ENCODE data around the gene OVOL2.

OVOL2 gene

GRCh38 chr20:18012901-18013300 is 44.8 kb downstream of the OVOL2 start:
- no peak for DNase-seq (ENCODE audit: low spot score)

DNA sequence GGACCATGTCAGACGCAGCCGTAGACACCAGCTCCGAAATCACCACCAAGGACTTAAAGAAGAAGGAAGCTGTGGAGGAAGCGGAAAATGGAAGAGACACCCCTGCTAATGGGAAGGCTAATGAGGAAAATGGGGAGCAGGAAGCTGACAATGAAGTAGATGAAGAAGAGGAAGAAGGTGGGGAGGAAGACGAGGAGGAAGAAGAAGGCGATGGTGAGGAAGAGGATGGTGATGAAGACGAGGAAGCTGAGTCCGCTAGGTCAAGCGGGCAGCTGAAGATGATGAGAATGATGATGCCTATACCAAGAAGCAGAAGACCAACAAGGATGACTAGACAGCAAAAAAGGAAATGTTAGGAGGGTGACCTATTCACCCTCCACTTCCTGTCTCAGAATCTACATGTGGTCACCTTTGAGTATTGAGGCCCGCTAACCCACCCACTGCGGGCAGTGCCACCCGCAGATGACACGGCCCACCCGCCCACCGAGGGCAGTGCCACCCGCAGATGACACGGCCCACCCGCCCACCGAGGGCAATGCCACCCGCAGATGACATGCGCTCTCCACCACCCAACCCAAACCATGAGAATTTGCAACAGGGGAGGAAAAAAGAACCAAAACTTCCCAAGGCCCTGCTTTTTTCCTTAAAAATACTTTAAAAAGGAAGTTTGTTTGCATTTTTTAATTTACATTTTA is 45.6 kb downstream of the OVOL2 start:
- no peak for DNase-seq (ENCODE audit: low spot score)

- peak; percentile 56 for DNase-seq (ENCODE audit: low spot score)
Observed at GRCh38 chr20:18011482-18011881, 46.2 kb downstream of the OVOL2 start.

DNA sequence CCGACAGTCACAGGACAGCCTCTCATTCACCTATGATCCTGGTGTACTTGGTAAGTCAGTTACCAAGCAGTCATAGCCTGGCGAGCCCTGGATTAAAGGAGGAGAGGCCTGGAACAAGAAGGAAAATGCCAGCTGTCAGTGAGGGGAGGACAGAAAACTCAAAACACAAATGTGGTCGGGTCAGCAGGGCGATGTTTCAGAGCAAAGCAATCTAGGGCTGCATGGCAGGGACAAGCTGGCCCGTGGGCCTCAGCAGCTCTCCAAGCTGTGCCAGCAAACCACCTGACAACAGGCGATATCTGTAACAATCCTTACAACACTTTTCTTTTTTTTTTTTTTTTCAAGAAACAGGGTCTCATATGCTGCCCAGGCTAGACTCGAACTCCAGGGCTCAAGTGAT is 48.6 kb downstream of the OVOL2 start:
- DNase-seq (ENCODE audit: low spot score), result no peak

DNA sequence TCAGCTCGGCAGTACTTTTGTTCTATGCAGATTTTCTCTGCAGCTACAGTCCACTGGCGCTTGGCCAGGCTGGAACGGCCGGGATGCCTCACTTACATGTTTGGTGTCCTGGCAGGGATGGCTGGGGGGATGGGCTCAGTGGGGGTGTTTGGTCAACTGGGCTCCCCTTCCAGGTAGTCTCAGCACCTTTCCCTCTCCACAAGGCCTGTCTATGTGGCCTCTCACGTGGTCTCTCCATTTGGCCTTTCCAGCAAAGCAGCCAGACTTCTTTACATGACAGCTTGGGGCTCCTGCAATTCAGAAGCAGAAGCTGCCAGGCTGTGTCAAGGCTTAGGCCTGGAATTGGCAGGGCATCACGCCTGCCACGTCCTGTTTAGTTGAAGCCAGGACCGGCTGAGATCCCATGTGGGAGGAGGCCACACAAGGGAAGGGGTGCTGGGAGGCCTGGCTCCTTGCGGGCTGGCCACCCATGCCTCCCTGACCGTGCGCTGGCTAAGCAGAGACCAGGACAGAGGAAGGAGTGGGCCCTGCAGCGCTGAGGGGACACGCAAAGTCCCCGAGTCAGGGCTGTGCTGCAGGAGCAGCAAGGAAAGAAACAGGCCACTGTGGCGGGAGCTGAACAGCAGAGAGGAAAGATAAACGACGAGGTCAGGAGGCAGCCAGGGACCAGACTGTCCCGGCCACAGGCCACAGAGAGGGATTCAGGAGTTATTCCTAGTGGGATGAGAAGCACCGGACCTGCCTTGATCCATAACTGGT is 50.0 kb downstream of the OVOL2 start:
- DNase-seq (ENCODE audit: low spot score), result no peak

DNA sequence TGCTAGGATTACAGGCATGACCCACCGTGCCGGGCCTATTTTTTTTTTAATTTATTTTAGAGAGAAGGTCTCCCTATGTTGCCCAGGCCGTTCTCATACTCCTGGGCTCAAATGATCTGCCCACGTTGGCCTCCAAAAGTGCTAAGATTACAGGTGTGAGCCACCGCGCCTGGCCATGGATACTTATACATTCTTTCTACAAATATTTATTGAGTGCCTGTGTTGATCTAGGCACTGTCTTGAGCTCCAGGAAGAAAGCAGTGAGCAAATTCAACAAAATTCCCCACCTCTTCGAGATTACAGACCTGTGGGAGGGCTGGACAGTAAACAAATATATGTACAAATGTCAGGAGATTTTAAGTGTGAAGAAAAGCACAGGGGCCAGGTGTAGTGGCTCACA is 51.0 kb downstream of the OVOL2 start:
- DNase-seq (ENCODE audit: low spot score), result no peak

DNA sequence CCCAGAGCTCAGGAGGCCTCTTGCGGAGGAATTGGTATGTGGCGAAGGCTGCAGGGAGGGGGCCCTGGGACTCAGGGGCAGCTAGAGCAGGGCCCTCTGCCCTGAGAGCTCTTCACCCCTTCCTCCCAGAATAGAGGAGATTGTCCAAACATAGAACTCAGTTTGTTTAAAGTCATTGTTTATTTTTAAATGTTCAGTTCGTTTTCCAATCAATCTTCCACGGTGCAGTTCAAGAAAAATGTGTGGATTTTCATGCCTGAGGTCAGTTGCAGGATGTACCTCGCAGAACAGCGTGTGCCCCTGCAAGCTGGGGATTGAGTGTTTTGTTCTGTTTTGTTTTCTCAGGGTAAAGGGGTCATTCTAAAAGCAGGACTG is 51.7 kb downstream of the OVOL2 start:
- DNase-seq (ENCODE audit: low spot score), result no peak

DNA sequence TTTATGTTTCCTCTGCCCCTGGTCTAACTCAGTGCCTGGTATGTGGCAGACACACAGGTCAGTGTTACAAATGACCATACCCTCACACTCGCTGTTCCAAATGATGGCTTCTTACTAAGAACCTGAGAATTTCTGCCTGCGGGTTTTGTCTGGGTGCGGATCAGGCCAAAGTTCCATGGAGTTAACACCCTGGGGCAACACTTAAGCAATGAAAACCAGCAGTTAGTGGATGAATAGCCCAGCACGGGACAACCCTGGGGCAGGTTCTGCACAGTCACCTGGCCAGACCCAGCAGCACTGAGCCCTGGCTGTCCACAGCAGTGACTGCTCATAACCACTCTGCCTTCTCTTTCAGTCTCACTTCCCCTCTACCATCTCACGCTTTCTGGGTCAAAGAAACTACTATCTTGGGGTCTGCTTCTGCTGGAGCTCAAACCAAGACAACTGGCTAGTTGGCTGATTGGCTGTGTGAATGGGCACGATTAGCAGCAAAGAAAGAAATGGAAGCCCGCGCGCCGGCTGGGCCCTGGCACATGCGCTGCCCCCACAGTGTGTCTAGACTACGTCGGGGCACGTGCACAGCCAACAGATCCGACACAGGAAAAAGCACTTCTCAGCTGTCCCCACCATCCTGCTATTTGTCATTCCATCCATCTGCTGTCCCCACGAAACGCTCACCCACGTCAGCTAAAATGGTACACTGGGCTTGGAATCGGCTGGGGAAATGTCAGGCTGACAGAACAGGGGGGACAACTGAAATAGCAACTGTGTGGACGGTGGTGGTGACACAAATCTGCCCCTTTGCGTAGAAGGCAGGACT is 52.3 kb downstream of the OVOL2 start:
- DNase-seq (ENCODE audit: low spot score), result peak; percentile 90

- DNase-seq (ENCODE audit: low spot score), result no peak
Observed at GRCh38 chr20:18004384-18005031, 53.2 kb downstream of the OVOL2 start.

DNA sequence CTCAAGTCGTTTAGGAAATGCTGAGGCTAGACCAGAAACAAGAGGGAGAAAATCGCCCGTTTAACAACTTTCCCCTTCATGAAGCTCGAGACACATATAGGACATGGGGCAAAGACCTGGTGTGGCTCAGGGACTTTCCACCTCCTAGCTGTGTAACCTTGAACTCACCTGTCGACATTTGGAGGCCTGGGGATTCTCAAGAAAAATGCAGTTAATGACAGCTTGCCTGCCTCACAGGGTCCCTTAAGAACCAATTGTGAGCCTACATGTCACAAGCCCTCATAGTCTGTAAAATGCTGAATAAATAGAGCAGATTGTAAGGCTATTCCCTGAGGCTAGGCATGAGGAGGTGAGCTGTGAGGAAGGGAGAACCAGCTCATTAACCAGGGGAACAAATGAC is 53.8 kb downstream of the OVOL2 start:
- DNase-seq (ENCODE audit: low spot score), result no peak

DNA sequence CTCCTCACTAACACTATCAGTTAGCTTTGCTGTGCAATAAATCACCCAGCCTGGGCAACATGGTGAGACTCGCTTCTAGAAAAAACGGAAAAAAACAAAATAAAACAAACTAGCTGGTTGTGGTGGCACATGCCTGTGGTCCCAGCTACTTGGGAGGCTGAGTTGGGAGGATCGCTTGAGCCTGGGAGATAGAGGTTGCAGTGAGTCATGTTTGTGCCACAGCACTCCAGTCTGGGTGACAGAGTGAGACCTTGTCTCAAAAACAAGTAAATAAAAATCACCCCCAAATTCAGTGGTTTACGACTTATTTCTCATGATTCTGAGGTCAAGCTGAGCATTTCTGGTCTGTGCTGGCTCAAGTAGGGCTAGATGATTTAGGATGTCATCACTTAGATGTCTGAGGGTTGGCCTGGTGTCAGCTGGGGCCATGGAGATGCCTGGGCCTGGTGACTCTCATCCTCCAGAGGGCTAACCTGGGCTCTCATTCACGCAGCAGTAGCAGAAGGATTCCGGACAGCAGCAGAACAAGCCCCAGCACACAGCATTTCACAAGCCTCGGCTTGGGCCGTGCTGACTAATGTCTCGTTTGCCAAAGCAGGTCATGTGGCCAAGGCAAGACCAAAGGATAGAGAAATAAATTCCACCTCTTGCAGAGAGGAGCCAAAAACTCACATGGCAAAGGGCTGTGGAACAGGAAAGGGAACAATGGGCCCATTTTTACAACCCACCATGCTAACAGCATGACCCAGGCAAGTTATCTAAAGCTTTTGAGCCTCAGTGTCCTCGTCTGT is 56.4 kb downstream of the OVOL2 start:
- DNase-seq (ENCODE audit: low spot score), result peak; percentile 69

- no peak for DNase-seq (ENCODE audit: low spot score)
Observed at GRCh38 chr20:17999566-17999965, 58.1 kb downstream of the OVOL2 start.

DNA sequence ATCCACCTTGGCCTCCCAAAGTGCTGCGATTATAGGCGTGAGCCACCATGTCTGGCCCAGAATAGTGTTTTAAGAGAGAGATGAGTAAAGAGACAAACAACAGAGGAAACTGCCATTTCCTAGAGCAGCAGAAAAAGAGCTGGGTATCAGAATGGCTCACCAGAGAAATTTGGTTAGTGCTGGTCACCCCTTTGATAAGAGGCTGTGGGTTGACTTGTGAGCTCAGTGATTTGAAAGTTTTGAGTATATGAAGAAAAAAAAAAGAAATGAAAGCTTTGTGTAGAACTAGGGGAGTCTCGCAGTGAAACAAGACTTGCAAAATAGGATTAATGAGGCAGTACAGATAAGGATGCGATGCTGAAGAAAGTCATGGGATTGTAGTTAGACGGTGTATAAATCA is 59.3 kb downstream of the OVOL2 start:
- no peak for DNase-seq (ENCODE audit: low spot score)

DNA sequence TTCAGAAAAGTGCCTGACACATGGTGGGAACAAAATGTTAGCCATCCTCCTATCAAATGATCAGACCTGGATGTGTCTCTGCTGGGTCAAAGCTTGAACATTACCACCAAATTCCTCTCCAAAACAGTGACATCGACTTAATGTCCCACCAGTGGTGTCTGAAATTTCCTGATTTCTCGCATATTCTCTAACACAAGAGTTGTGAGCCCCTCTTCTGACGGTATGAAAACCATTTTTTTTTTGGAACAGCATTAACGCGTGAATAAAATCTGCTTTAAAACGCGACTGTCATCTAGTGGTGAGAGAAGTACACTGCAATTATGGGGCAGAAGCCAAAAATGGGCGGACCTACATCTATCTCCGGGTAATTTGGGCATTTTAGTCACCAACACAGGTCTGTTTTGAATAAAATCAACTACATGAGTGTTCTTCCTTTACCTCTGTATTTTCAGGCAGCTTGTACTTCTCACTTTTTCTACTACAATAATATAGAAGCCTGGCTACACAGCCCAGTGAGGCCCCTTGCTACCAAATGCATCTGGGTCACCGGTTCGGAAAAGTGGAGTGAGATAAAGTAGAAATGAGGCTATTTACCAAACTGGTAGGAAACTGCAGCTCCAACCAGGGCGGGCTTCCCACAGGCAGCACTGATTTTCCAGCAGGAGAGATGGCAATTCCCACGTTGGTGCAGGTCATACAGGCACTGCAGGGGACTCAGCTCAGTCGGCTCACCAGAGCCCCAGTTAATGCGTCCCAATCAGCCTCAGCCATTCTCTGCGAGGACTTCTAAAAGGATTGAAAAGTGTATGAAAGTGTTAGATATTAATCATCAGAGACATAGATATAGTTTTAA is 61.5 kb downstream of the OVOL2 start:
- peak; percentile 64 for DNase-seq (ENCODE audit: low spot score)

- DNase-seq (ENCODE audit: low spot score), result no peak
Observed at GRCh38 chr20:17993546-17993945, 64.2 kb downstream of the OVOL2 start.

DNA sequence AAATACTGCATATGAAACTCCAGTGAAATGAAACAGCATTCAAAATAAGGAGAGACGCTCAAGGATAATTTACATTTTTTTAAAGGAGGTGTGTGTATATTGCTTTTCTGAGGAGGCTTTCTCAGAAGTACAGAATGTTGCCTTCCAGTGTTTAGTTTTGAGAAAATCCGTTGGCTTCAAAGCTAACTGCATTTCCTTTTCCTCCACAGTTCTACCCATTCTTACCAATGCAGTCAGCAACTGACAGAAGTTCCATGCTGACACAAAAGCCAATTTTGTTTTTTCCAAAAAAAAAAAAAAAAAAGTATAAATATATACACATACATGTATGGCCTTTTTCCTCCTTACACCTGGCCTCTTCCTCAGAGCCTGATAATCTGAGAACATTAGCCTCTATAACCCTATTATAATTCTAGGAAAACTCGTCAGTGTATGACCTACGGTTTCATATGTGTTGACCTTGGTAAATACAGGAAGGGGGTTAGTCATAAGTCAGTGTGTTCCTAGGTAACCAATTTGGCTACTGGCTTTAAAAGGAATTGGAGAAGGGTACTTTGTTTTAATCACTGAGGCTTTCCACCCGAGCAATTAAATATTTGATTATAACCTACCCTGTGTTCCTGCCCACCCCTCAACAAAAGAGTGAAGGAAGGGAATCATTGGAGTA is 64.7 kb downstream of the OVOL2 start:
- peak; percentile 31 for DNase-seq (ENCODE audit: low spot score)

DNA sequence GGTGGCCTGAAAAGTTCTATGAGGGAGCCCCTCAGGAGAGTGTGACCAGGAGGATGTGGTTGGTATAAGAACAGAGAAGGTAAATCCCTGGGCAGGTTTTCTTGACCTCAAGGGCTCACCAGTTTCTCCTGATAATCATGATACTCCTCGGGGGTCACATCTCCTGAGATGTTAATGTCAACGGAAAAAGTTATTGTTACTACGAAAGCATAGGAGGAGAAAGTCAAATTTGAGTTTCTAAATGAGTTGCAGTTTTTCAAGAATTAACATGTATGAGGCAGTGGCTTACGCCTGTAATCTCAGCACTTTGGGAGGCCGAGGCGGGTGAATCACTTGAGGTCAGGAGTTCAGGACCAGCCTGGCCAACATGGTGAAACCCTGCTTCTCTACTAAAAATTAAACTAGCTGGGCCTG is 65.5 kb downstream of the OVOL2 start:
- no peak for DNase-seq (ENCODE audit: low spot score)

- no peak for DNase-seq (ENCODE audit: low spot score)
Observed at GRCh38 chr20:17990278-17990972, 67.3 kb downstream of the OVOL2 start.

DNA sequence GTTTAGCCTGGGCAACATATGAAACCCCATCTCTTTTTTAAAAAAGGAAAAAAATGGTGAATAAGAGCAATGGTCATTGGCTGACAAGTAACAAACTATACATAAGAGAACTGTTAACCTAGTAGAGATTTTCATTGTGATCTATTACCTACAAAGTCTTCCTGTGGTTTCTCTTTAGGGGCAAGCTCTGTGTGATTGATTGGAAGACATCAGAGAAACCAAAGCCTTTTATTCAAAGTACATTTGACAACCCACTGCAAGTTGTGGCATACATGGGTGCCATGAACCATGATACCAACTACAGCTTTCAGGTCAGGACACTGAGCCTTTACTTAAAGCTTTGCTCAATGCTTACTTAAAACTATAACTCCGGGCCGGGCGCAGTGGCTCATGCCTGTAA is 69.7 kb downstream of the OVOL2 start:
- DNase-seq (ENCODE audit: low spot score), result no peak

Measured in kidney tubule cell (primary cell).